HG02884 (cell line): ENCODE results near the gene OR6C70.

Experiments used
- ATAC-seq: cut with Tn5 transposase; IDR thresholded peaks from one replicate; pipeline ENCODE4 v1.9.1; 2021; ENCODE audit warnings: mild to moderate bottlenecking, moderate library complexity; ENCODE audit not compliant: unreplicated experiment

Gene OR6C70

GRCh38 chr12:55420307-55420962, 49.5 kb downstream of the OR6C70 start:
- no peak for ATAC-seq
